H1 (cell line): ENCODE results near the gene CUL1. TPM values are rescaled to one million over a fixed set of nuclear protein-coding genes. Genes with fewer than 3 reads are reported as not detected.

ENCODE experiments used
- CTCF ChIA-PET: fragments of 300-600 bp; sonication (Branson Sonifier 250); formaldehyde crosslinking; loops from one replicate; lab custom pipeline; 2021; ENCODE audit not compliant: partially characterized antibody; lab: Charles Lee
- POLR2A ChIA-PET: fragments of 300-600 bp; sonication (Branson Sonifier 250); formaldehyde crosslinking; loops from one replicate; lab custom pipeline; 2021; ENCODE audit warnings: inconsistent platforms; ENCODE audit not compliant: partially characterized antibody; lab: Charles Lee
- DNase-seq, 2 experiments: peaks; one replicate each; pipeline versions ENCODE4 v3.0.0 to v3.0.0-alpha.2; 2010 to 2022; ENCODE audit warnings: low spot score in 2 of 2, low read depth in 1 of 2, mixed read lengths in 1 of 2
- FAIRE-seq: peaks from 2 replicates; lab custom pipeline; 2011; peaks lifted over from hg19 to GRCh38; lab: Jason Lieb, UNC
- H2AFZ ChIP-seq: 2 replicates; pipeline ENCODE4 v1.8.1; 2012; ENCODE audit warnings: low read length, inconsistent platforms
- H2AK5ac ChIP-seq: 2 replicates; pipeline ENCODE4 v1.6.1; 2013; ENCODE audit warnings: low read depth, low read length
- H2BK120ac ChIP-seq: replicated peaks from 2 replicates; pipeline ENCODE3; 2013; ENCODE audit warnings: low read depth, low read length, inconsistent platforms
- H2BK12ac ChIP-seq: 2 replicates; pipeline ENCODE4 v1.6.1; 2013; ENCODE audit warnings: low read depth, low read length
- H2BK15ac ChIP-seq: 2 replicates; pipeline ENCODE4 v1.6.1; 2013; ENCODE audit warnings: low read length
- H2BK20ac ChIP-seq: 2 replicates; pipeline ENCODE4 v1.6.1; 2013; ENCODE audit warnings: low read length
- H2BK5ac ChIP-seq: 2 replicates; pipeline ENCODE4 v1.6.1; 2013; ENCODE audit warnings: low read depth, low read length
- H3K14ac ChIP-seq: 2 replicates; pipeline ENCODE4 v1.6.1; 2013; ENCODE audit warnings: inconsistent platforms; ENCODE audit not compliant: insufficient read length
- H3K18ac ChIP-seq: 2 replicates; pipeline ENCODE4 v1.6.1; 2013; ENCODE audit warnings: low read length; ENCODE audit errors: extremely low read depth
- H3K23ac ChIP-seq: 2 replicates; pipeline ENCODE4 v1.6.1; 2013; ENCODE audit warnings: inconsistent platforms; ENCODE audit not compliant: insufficient read length
- H3K23me2 ChIP-seq: 2 replicates; pipeline ENCODE4 v1.6.1; 2013; ENCODE audit warnings: low read depth, low read length
- H3K27ac ChIP-seq: 2 replicates; pipeline ENCODE4 v1.6.1; 2011; ENCODE audit warnings: low read depth, low read length, inconsistent platforms
- H3K27me3 ChIP-seq, 4 experiments: replicated peaks in 1 of 4; 1 replicate in 1 of 4; 2 replicates in 3 of 4; pipeline versions ENCODE4 v1.6.1 to v1.8.1; 2011 to 2013; ENCODE audit warnings: low read length in 3 of 4, mild to moderate bottlenecking in 3 of 4, inconsistent platforms in 2 of 4, mixed read lengths in 2 of 4, moderate library complexity in 1 of 4; ENCODE audit not compliant: control insufficient read depth in 3 of 4, insufficient read depth in 3 of 4; ENCODE audit errors: extremely low read depth in 1 of 4
- H3K36me3 ChIP-seq, 4 experiments: 2 replicates each; pipeline versions ENCODE4 v1.6.1 to v1.8.1; 2011 to 2013; ENCODE audit warnings: mild to moderate bottlenecking in 4 of 4, low read length in 3 of 4, moderate library complexity in 2 of 4, control low read depth in 1 of 4, inconsistent platforms in 1 of 4; ENCODE audit not compliant: insufficient read depth in 4 of 4, control insufficient read depth in 2 of 4
- H3K4ac ChIP-seq: replicated peaks from 2 replicates; pipeline ENCODE3; 2013; ENCODE audit warnings: low read length, low read depth, mixed read lengths, inconsistent platforms; ENCODE audit not compliant: insufficient read length
- H3K4me1 ChIP-seq, 4 experiments: replicated peaks in 1 of 4; 1 replicate in 1 of 4; 2 replicates in 3 of 4; pipeline versions ENCODE4 v1.6.1 to v1.8.1; 2011 to 2013; ENCODE audit warnings: low read length in 3 of 4, inconsistent platforms in 2 of 4, mixed read lengths in 1 of 4; ENCODE audit not compliant: insufficient read depth in 4 of 4, control insufficient read depth in 3 of 4
- H3K4me2 ChIP-seq, 2 experiments: 2 replicates each; pipeline versions ENCODE4 v1.6.1 to v1.8.1; 2011 to 2013; ENCODE audit warnings: low read depth in 2 of 2, low read length in 2 of 2, control low read depth in 1 of 2, inconsistent platforms in 1 of 2, mild to moderate bottlenecking in 1 of 2; ENCODE audit not compliant: insufficient read depth in 1 of 2
- H3K4me3 ChIP-seq, 4 experiments: fragments of 200-600, 300-600 bp in 1 of 4; sonication (generic), shearing (Covaris generic), sonication (Bioruptor Twin) in 1 of 4; 2 replicates each; pipeline versions ENCODE4 v1.5.1 to v1.8.1; 2011 to 2016; ENCODE audit warnings: low read length in 4 of 4, low read depth in 3 of 4, control low read depth in 2 of 4, inconsistent platforms in 2 of 4, mild to moderate bottlenecking in 2 of 4, mixed read lengths in 1 of 4, moderate library complexity in 1 of 4; ENCODE audit not compliant: insufficient read depth in 2 of 4; ENCODE audit errors: extremely low read depth in 1 of 4
- H3K56ac ChIP-seq: replicated peaks from 2 replicates; pipeline ENCODE3; 2013; ENCODE audit warnings: low read depth, mild to moderate bottlenecking, mixed read lengths, low read length, inconsistent platforms; ENCODE audit not compliant: insufficient read length
- H3K79me1 ChIP-seq: 2 replicates; pipeline ENCODE4 v1.6.1; 2013; ENCODE audit warnings: low read depth, low read length, control low read depth
- H3K79me2 ChIP-seq, 2 experiments: 2 replicates each; pipeline versions ENCODE4 v1.6.1 to v1.8.1; 2012 to 2013; ENCODE audit warnings: low read length in 2 of 2, mild to moderate bottlenecking in 2 of 2, inconsistent platforms in 1 of 2; ENCODE audit not compliant: insufficient read depth in 2 of 2, control insufficient read depth in 1 of 2
- H3K9ac ChIP-seq, 4 experiments: replicated peaks in 1 of 4; 1 replicate in 1 of 4; 2 replicates in 3 of 4; pipeline versions ENCODE4 v1.6.1 to v1.8.1; 2011 to 2013; ENCODE audit warnings: low read depth in 3 of 4, low read length in 3 of 4, control low read depth in 2 of 4, mild to moderate bottlenecking in 2 of 4, moderate library complexity in 2 of 4, inconsistent platforms in 1 of 4; ENCODE audit errors: extremely low read depth in 1 of 4
- H3K9me3 ChIP-seq, 2 experiments: 2 replicates each; pipeline versions ENCODE4 v1.6.1 to v1.8.1; 2012 to 2013; ENCODE audit warnings: mild to moderate bottlenecking in 2 of 2, moderate library complexity in 2 of 2, control low read depth in 1 of 2, inconsistent platforms in 1 of 2, low read depth in 1 of 2, low read length in 1 of 2, mixed read lengths in 1 of 2; ENCODE audit not compliant: insufficient read depth in 2 of 2
- H4K20me1 ChIP-seq, 2 experiments: replicated peaks in 1 of 2; 2 replicates each; pipeline versions ENCODE3 to v1.8.1; 2011 to 2013; ENCODE audit warnings: inconsistent platforms in 2 of 2, low read length in 2 of 2, mild to moderate bottlenecking in 1 of 2; ENCODE audit not compliant: insufficient read depth in 2 of 2, control insufficient read depth in 1 of 2
- H4K5ac ChIP-seq: 2 replicates; pipeline ENCODE4 v1.6.1; 2013; ENCODE audit warnings: low read length, low read depth, mixed read lengths, inconsistent platforms; ENCODE audit not compliant: insufficient read length
- H4K8ac ChIP-seq: 2 replicates; pipeline ENCODE4 v1.8.0; 2013; ENCODE audit warnings: mild to moderate bottlenecking, moderate library complexity, low read length, inconsistent platforms; ENCODE audit not compliant: insufficient read depth; ENCODE audit errors: extremely low read depth
- H4K91ac ChIP-seq: replicated peaks from 2 replicates; pipeline ENCODE3; 2013; ENCODE audit warnings: low read length, mixed read lengths, inconsistent platforms; ENCODE audit not compliant: insufficient read length
- BACH1 ChIP-seq: IDR thresholded peaks from 2 replicates; pipeline ENCODE4 v1.6.1; 2012; ENCODE audit warnings: low read length, improper control_type of control experiment
- CBX5 ChIP-seq: fragments of 300-800, 300-1000 bp; sonication (generic); IDR thresholded peaks from 2 replicates; pipeline ENCODE4 v1.7.1; 2016; ENCODE audit warnings: antibody characterized with exemption, low read length, low read depth
- EGR1 ChIP-seq: IDR thresholded peaks from 2 replicates; pipeline ENCODE4 v1.6.1; 2011; ENCODE audit warnings: low read depth, low read length, borderline replicate concordance
- JUND ChIP-seq: IDR thresholded peaks from 2 replicates; pipeline ENCODE4 v1.6.1; 2011; ENCODE audit warnings: mild to moderate bottlenecking, improper control_type of control experiment, low read length
- SIN3A ChIP-seq, 2 experiments: IDR thresholded peaks in 1 of 2; conservative IDR thresholded peaks in 1 of 2; 2 replicates each; pipeline ENCODE4 v1.6.1; 2011 to 2012; ENCODE audit warnings: low read length in 2 of 2, improper control_type of control experiment in 1 of 2, low read depth in 1 of 2, mild to moderate bottlenecking in 1 of 2
- SRF ChIP-seq: IDR thresholded peaks from 2 replicates; pipeline ENCODE4 v1.6.1; 2011; ENCODE audit warnings: mild to moderate bottlenecking, low read depth, low read length, moderate library complexity
- TEAD4 ChIP-seq: IDR thresholded peaks from 2 replicates; pipeline ENCODE4 v1.6.1; 2012; ENCODE audit warnings: low read depth, low read length, inconsistent platforms, mixed read lengths
- WGBS, 2 experiments: shearing (Covaris generic) in 1 of 2; methylation state at CpG; one replicate each; pipeline versions ENCODE4 v1.1.6 to v1.1.7; 2013 to 2015; ENCODE audit warnings: low lambda C conversion rate in 2 of 2, mixed read lengths in 2 of 2, inconsistent platforms in 1 of 2, low coverage in 1 of 2, missing lambda C conversion rate in 1 of 2; ENCODE audit not compliant: insufficient replicate concordance in 2 of 2, insufficient coverage in 1 of 2, insufficient read length in 1 of 2; ENCODE audit errors: extremely low coverage in 1 of 2, missing lambda C conversion rate in 1 of 2; 5-methylcytosine and 5-hydroxymethylcytosine counted together
- polyA plus RNA-seq, 7 experiments: library from polyadenylated mRNA; depleted of rRNA in 3 of 7; stranded (reverse) in 5 of 7; unstranded in 2 of 7; fragments of >200 nt in 5 of 7; fragments of 200-250 nt in 2 of 7; gene quantifications; 1 replicate in 5 of 7; 2 replicates in 1 of 7; 4 replicates in 1 of 7; pipeline versions ENCODE4 v1.2.1 to v1.2.3, GENCODE V29; 2011 to 2013; ENCODE audit warnings: missing spikeins in 2 of 7, mixed read lengths in 2 of 7
- total RNA-seq: library from RNA; stranded (reverse); fragmentation: NEBNext Ultra II Directional; extraction: Animal tissue kit (Norgen Biotek cat#: 25700); gene quantifications from 2 replicates; pipeline ENCODE4 v1.2.1, GENCODE V29; 2021

The CUL1 gene
- total and polyA plus RNA-seq, 2 of the 8 experiments (the other 6 are each of a cell fraction or from before 2014, with no cell fraction given), result 33.0 to 77.3 TPM

DNA sequence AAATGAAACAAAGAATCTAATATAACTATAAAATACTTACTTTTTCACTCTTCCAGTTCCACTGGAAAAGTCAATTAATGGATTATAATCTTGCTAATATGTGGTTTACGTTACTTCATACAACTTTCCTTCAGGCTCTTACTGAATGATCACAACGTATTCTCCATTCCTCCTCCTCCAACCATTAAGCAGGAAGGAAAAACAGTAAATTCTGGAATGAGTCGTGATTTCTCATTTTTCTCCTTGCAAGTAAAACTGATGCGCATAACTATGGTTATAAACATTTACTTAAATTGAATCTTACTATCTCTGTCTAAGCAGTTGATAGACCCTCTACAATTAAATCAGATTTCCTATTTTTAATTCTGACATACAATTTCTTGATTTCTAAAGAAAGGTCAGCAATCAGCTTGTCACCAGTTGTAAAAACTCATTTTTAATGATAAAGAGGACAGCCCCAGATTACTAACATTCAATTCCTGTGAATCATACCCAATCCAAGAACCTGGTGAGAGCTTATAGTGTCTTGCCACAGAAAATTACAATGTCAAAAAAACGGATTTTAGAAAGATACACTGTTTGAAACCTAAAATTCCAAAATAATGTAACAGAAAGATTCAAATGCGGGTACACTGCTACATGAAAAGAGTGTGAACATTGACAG lies 121.1 kb downstream of the CUL1 start:
- no peak for TF ChIP-seq TEAD4
- no peak for TF ChIP-seq EGR1
- TF ChIP-seq JUND, result no peak
- no peak for TF ChIP-seq SIN3A (conservative IDR thresholded peaks at IDR 0.05 in 1 of 2, IDR thresholded peaks at IDR 0.05 in 1 of 2; ENCODE audit: low read depth in 1 of 2, low read length in 2 of 2)
- no peak for TF ChIP-seq CBX5
- no peak for TF ChIP-seq BACH1
- no peak for TF ChIP-seq SRF
- H3K79me1 ChIP-seq, result no peaks in the 10 kb centered on the region
- no peaks in the 10 kb centered on the region; a peak in 1 of 7 replicates for H3K4me1 ChIP-seq
- H3K23ac ChIP-seq, result no peak overlapping the region
- peaks cover 2 to 40% (median 24%) of the 10 kb centered on the region in 4 experiments; a peak in 7 of 8 replicates for H3K36me3 ChIP-seq
- no peak overlapping the region for H3K4me2 ChIP-seq
- H3K27ac ChIP-seq, result no peak overlapping the region
- no peaks in the 10 kb centered on the region for H3K27me3 ChIP-seq
- POLR2A ChIA-PET, result interaction anchor here (0.6 kb wide), 1 partner anchor 129 kb away, joined by 3 read pairs; no protein-coding TSS in a partner anchor
- FAIRE-seq (no peak), DNase-seq (no peak)
- H2AFZ ChIP-seq, result no peak overlapping the region
- H2AK5ac ChIP-seq, result no peak overlapping the region
- no peaks in the 10 kb centered on the region; a peak in 1 of 4 replicates for H3K79me2 ChIP-seq
- CTCF ChIA-PET, result interaction anchor here (0.8 to 1.8 kb wide), 4 partner anchors 12 to 147 kb away, joined by 3 to 10 read pairs (median 4); no protein-coding TSS in a partner anchor
- H2BK120ac ChIP-seq, result no peak overlapping the region
- H3K56ac ChIP-seq, result no peak overlapping the region
- H2BK5ac ChIP-seq, result no peak overlapping the region
- no peak overlapping the region for H2BK12ac ChIP-seq
- H2BK15ac ChIP-seq, result no peak overlapping the region
- H4K20me1 ChIP-seq, result peaks cover 0 to 1% of the 10 kb centered on the region in 2 experiments
- H3K18ac ChIP-seq, result no peak overlapping the region
- no peak overlapping the region for H4K5ac ChIP-seq
- WGBS, 2 experiments, result 86% methylated on average over 6 of the region's 6 CpGs; no CpG with 5 or more reads in 1 of the 2 experiments
- no peak overlapping the region for H4K8ac ChIP-seq
- no peak overlapping the region for H3K4me3 ChIP-seq
- no peak overlapping the region for H2BK20ac ChIP-seq
- no peak overlapping the region for H4K91ac ChIP-seq
- H3K14ac ChIP-seq, result no peak overlapping the region
- no peak overlapping the region for H3K4ac ChIP-seq
- no peaks in the 10 kb centered on the region for H3K9me3 ChIP-seq
- no peaks in the 10 kb centered on the region for H3K23me2 ChIP-seq
- H3K9ac ChIP-seq, result no peak overlapping the region
